Activated T-cell treated with anti-CD3 and anti-CD28 coated beads, Interleukin-2, amount 50 U/mL, for 4 hours (primary cell): Measurements from ENCODE around the gene NISCH. TPM values are rescaled to one million over a fixed set of nuclear protein-coding genes. Genes with fewer than 3 reads are reported as not detected.

Experiments
- ATAC-seq, 2 donors: fragments of 200-7000 bp; cut with Tn5 transposase; one replicate each; pipeline ENCODE4 v1.10.0; 2021
- DNase-seq: peaks from one replicate; pipeline ENCODE4 v3.0.0-alpha.2; 2020
- H3K27me3 Mint-ChIP-seq: one replicate; pipeline ENCODE4 v1.8.0; 2021; ENCODE audit warnings: low read depth, mixed read lengths
- H3K36me3 Mint-ChIP-seq: one replicate; pipeline ENCODE4 v1.8.0; 2022; ENCODE audit warnings: mixed read lengths; ENCODE audit not compliant: insufficient read depth
- H3K4me1 Mint-ChIP-seq: one replicate; pipeline ENCODE4 v1.8.0; 2021; ENCODE audit warnings: low read depth, mixed read lengths
- H3K4me3 Mint-ChIP-seq: one replicate; pipeline ENCODE4 v1.8.0; 2021; ENCODE audit warnings: mild to moderate bottlenecking, moderate library complexity, mixed read lengths
- H3K9me3 Mint-ChIP-seq: one replicate; pipeline ENCODE4 v1.8.0; 2021; ENCODE audit warnings: mixed read lengths
- total RNA-seq, 3 donors: library from RNA; stranded (reverse); gene quantifications; one replicate each; pipeline ENCODE4 v1.2.1, GENCODE V29; 2021

The NISCH gene
- total RNA-seq, 3 donors from 2014 or later: 60.2 to 69.1 (median 67.9) TPM

DNA sequence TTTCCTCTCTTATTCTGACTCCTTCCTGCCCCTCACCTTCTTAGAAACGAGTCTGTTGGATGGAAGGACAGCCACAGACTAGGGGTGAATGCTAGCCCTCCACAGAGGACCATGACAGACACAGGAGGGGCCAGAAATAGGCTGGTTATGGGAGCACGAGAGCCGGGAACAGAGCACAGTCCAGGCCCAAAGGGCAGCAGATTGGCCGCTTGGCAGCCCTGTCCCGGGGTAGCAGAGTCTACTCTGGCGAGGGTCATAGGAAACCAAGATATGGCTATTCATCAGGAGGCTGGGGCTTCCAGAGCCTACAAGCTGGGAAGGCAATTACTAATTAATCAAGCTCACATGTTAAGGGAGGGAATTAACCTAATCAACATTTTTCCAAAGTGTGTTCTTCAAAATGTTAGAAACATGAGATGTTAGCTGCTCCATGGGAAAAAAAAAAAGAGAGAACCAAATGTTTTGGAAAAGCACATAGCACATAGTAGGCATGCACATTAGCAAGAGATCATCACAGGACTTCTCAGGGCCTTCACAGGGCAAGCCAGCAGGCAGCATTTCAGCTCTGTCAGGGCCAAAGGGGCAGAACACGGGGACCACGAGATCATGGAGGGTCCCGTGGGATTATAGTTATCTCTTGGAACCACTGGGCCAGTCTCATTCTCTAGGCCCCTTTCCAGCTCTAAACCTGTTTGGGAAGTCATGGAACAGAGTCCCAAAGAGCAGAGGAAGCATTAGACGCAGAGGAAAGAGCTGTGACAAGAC is 23.8 kb upstream of the NISCH start:
- DNase-seq (no peak), ATAC-seq (no peak)
- no peaks in the 10 kb centered on the region for H3K9me3 Mint-ChIP-seq
- H3K4me1 Mint-ChIP-seq: peaks cover 3% of the 10 kb centered on the region
- peaks cover 3% of the 10 kb centered on the region for H3K27me3 Mint-ChIP-seq
- H3K4me3 Mint-ChIP-seq: no peak overlapping the region
- H3K36me3 Mint-ChIP-seq: no peaks in the 10 kb centered on the region

GRCh38 chr3:52432225-52432624 is 23.2 kb upstream of the NISCH start:
- peaks cover 3% of the 10 kb centered on the region for H3K4me1 Mint-ChIP-seq
- H3K27me3 Mint-ChIP-seq: peaks cover 3% of the 10 kb centered on the region
- DNase-seq (no peak), ATAC-seq (no peak)
- no peak overlapping the region for H3K4me3 Mint-ChIP-seq
- no peaks in the 10 kb centered on the region for H3K36me3 Mint-ChIP-seq
- H3K9me3 Mint-ChIP-seq: no peaks in the 10 kb centered on the region

- Mint-ChIP-seq H3K4me1 (peaks cover 3% of the 10 kb centered on the region), H3K36me3 (no peaks in the 10 kb centered on the region), H3K9me3 (no peaks in the 10 kb centered on the region), H3K4me3 (no peak overlapping the region), H3K27me3 (peaks cover 3% of the 10 kb centered on the region)
- DNase-seq (no peak), ATAC-seq (no peak)
Measured at GRCh38 chr3:52432691-52433141, 22.7 kb upstream of the NISCH start.

DNA sequence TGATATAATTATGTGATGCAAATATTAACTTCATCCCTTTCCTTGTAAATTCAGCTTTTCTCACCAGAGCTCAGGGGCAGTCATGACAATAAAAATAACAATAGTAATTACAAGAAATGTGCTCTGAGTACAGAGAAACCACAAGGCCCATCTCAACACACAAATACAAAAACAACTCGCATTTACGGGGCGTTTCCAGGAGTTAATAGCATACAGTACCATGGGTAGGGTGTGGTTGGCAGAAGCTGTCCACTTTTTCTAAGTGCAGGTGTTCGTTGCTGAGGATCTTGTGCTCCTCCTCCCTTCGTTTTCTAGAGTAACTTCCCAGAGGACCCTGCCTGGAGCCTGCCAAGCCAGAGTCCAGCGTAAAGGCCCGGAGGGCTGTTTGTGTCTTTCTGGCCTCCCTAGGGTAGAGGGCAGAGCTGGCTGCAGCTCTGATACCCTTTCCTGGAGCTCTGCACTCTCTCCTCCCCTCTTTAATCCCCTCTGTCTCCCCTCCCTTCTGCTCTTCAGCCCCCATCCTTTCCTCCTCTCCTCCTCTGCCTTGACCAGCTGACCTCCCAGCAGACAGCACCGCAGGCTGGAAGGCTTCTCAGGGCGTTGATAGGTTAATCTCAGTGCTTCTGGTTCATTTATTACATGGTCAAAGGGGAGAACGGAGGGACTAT is 21.9 kb upstream of the NISCH start:
- H3K4me3 Mint-ChIP-seq: no peak overlapping the region
- H3K9me3 Mint-ChIP-seq: no peaks in the 10 kb centered on the region
- H3K27me3 Mint-ChIP-seq: no peaks in the 10 kb centered on the region
- no peak for ATAC-seq
- no peaks in the 10 kb centered on the region for H3K36me3 Mint-ChIP-seq
- peaks cover 3% of the 10 kb centered on the region for H3K4me1 Mint-ChIP-seq
- no peak for DNase-seq

- Mint-ChIP-seq H3K9me3 (no peaks in the 10 kb centered on the region), H3K36me3 (no peaks in the 10 kb centered on the region), H3K27me3 (no peaks in the 10 kb centered on the region), H3K4me3 (no peak overlapping the region), H3K4me1 (peaks cover 3% of the 10 kb centered on the region)
- ATAC-seq: no peak
- no peak for DNase-seq
Measured at GRCh38 chr3:52433996-52434479, 21.4 kb upstream of the NISCH start.

- ATAC-seq (no peak), DNase-seq (no peak)
- no peaks in the 10 kb centered on the region for H3K36me3 Mint-ChIP-seq
- no peak overlapping the region for H3K4me3 Mint-ChIP-seq
- H3K4me1 Mint-ChIP-seq: peaks cover 3% of the 10 kb centered on the region
- H3K9me3 Mint-ChIP-seq: no peaks in the 10 kb centered on the region
- H3K27me3 Mint-ChIP-seq: no peaks in the 10 kb centered on the region
Measured at GRCh38 chr3:52434491-52435115, 20.8 kb upstream of the NISCH start.

GRCh38 chr3:52435246-52436101 is 19.9 kb upstream of the NISCH start:
- peaks cover 3% of the 10 kb centered on the region for H3K4me1 Mint-ChIP-seq
- H3K9me3 Mint-ChIP-seq: no peaks in the 10 kb centered on the region
- no peak for ATAC-seq
- no peak for DNase-seq
- H3K27me3 Mint-ChIP-seq: no peaks in the 10 kb centered on the region
- H3K36me3 Mint-ChIP-seq: no peaks in the 10 kb centered on the region
- H3K4me3 Mint-ChIP-seq: no peak overlapping the region

DNA sequence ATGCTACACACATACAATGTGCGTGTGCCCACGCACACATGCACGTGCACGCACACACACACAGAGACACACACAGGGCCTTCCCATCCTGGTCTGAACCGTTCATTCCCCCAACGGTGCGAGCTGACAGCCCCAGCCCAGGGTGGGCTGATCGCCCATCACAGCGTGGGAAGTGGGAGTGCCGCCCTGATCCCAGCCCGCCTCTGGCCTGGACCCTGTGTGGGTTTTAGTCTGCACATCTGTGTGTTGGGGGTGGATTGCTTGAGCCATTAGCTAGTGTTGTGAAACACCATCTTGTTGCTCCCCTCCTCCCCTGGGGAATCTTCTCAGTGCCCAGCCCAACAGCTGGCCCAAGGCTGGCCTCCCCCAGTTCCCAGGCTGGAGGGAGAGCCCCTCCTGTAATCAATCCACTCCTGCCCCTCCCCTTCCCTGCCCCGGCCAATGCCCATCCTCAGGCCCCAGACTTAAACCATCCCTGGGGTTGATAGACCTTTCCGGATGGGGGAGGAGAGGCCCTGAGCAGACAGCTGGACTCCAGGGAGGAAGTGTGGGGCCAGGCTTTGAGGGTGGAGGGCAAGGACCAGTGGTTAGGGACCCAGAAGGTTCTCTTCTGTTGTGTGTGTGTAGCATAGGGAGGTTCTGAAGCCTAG is 18.8 kb upstream of the NISCH start:
- Mint-ChIP-seq H3K27me3 (no peaks in the 10 kb centered on the region), H3K4me3 (no peak overlapping the region), H3K4me1 (peaks cover 3% of the 10 kb centered on the region), H3K9me3 (no peaks in the 10 kb centered on the region), H3K36me3 (no peaks in the 10 kb centered on the region)
- ATAC-seq (no peak), DNase-seq (no peak)

GRCh38 chr3:52437326-52438103 is 17.9 kb upstream of the NISCH start:
- Mint-ChIP-seq H3K4me3 (no peak overlapping the region), H3K27me3 (no peaks in the 10 kb centered on the region), H3K9me3 (no peaks in the 10 kb centered on the region), H3K36me3 (no peaks in the 10 kb centered on the region), H3K4me1 (peaks cover 3% of the 10 kb centered on the region)
- ATAC-seq: no peak
- DNase-seq: no peak

DNA sequence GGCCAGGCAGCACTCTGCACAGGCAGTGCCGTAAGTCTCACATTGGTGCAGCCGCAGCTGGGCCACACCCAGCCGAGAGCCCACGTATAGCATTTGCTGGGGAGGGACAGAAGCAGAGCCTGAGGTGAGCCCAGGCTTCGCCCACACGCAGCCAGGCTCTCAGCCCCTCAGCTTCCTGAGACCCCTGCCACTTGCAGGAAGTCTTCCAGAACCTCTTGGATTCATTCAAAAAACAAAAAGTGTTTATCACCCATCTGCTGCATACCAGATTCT is 17.4 kb upstream of the NISCH start:
- DNase-seq (no peak), ATAC-seq (no peak)
- Mint-ChIP-seq H3K4me1 (peaks cover 3% of the 10 kb centered on the region), H3K36me3 (no peaks in the 10 kb centered on the region), H3K27me3 (no peaks in the 10 kb centered on the region), H3K9me3 (no peaks in the 10 kb centered on the region), H3K4me3 (no peak overlapping the region)

- H3K4me1 Mint-ChIP-seq: peaks cover 3% of the 10 kb centered on the region
- H3K27me3 Mint-ChIP-seq: no peaks in the 10 kb centered on the region
- no peaks in the 10 kb centered on the region for H3K36me3 Mint-ChIP-seq
- no peak overlapping the region for H3K4me3 Mint-ChIP-seq
- no peaks in the 10 kb centered on the region for H3K9me3 Mint-ChIP-seq
- DNase-seq (no peak), ATAC-seq (no peak)
Measured at GRCh38 chr3:52438579-52439425, 16.6 kb upstream of the NISCH start.

- DNase-seq (no peak), ATAC-seq (no peak)
- Mint-ChIP-seq H3K36me3 (no peaks in the 10 kb centered on the region), H3K4me1 (no peaks in the 10 kb centered on the region), H3K4me3 (no peak overlapping the region), H3K27me3 (no peaks in the 10 kb centered on the region), H3K9me3 (no peaks in the 10 kb centered on the region)
Measured at GRCh38 chr3:52439426-52440248, 15.8 kb upstream of the NISCH start.
